ENCODE results near the gene CACNA1C. TPM values are rescaled to one million over a fixed set of nuclear protein-coding genes. Genes with fewer than 3 reads are reported as not detected.

Gene CACNA1C
- total RNA-seq, 1 experiment from 2014 or later = 1.1 TPM

GRCh38 chr12:2039034-2039433, 13.8 kb upstream of the CACNA1C start:
- Histone ChIP-seq H2BK5ac (ENCODE audit: insufficient read length, low read length) (no peak overlapping the region), H2AK5ac (ENCODE audit: insufficient read length, low read length) (no peak overlapping the region), H4K20me1 (ENCODE audit: control insufficient read depth, insufficient read depth, insufficient read length) (no peaks in the 10 kb centered on the region), H3K27me3 (ENCODE audit: insufficient read depth, low read length) (peaks cover 7% of the 10 kb centered on the region; the same call in 1 of the 2 replicates), H2BK120ac (ENCODE audit: low read depth, low read length, poor library complexity, severe bottlenecking) (no peak overlapping the region), H3K79me2 (ENCODE audit: insufficient read depth, low read length) (no peaks in the 10 kb centered on the region), H4K5ac (ENCODE audit: insufficient read length, low read depth, low read length) (no peak overlapping the region), H3K14ac (ENCODE audit: insufficient read depth, low read length) (no peak overlapping the region), H3K79me1 (ENCODE audit: insufficient read depth, low read depth, low read length, poor library complexity, severe bottlenecking) (no peaks in the 10 kb centered on the region), H4K91ac (ENCODE audit: insufficient read length, low read depth, low read length) (no peak overlapping the region), H2BK20ac (ENCODE audit: low read depth, low read length, poor library complexity, severe bottlenecking) (no peak overlapping the region), H3K23ac (ENCODE audit: insufficient read length, low read depth, low read length) (no peak overlapping the region), H3T11ph (ENCODE audit: low read length) (no peak overlapping the region), H3K23me2 (ENCODE audit: insufficient read length, low read depth, low read length, poor library complexity, severe bottlenecking) (peaks cover 3% of the 10 kb centered on the region), H3K56ac (ENCODE audit: insufficient read length, low read depth, low read length) (no peak overlapping the region), H2BK12ac (ENCODE audit: insufficient read length, low read depth, low read length) (no peak overlapping the region), H2BK15ac (ENCODE audit: low read depth, low read length) (no peak overlapping the region), H3K4me1 (ENCODE audit: insufficient read depth, low read length) (peaks cover 2% of the 10 kb centered on the region; the same call in 1 of the 2 replicates), H3K4ac (ENCODE audit: low read depth, low read length) (no peak overlapping the region), H3K18ac (ENCODE audit: insufficient read length, low read depth, low read length) (no peak overlapping the region), H3K4me2 (ENCODE audit: insufficient read depth, insufficient read length, low read length) (no peak overlapping the region), H3K27ac (ENCODE audit: insufficient read length, low read depth, low read length) (no peak overlapping the region), H2AFZ (ENCODE audit: low read length) (no peak overlapping the region), H4K8ac (replicated peaks; ENCODE audit: insufficient read length, low read depth, low read length) (no peak overlapping the region), H3K9me3 (ENCODE audit: control insufficient read depth, low read depth, low read length) (no peaks in the 10 kb centered on the region), H3K9ac (ENCODE audit: extremely low read depth, insufficient read length, low read length) (no peak overlapping the region)
- Mint-ChIP-seq H3K4me3 (no peak overlapping the region), H3K27me3 (ENCODE audit: low read depth) (peaks cover 53% of the 10 kb centered on the region), H3K36me3 (ENCODE audit: insufficient read depth in 1 of 3, low read depth in 3 of 3) (no peaks in the 10 kb centered on the region), H3K9me3 (no peaks in the 10 kb centered on the region), H3K27ac (no peak overlapping the region), H3K4me1 (peaks cover 9 to 16% of the 10 kb centered on the region in 2 experiments)
- no peak for TF ChIP-seq CTCF (conservative IDR thresholded peaks at IDR 0.05)
- no peak for DNase-seq

Measured in H9 (cell line).